ENCODE measurements around the gene MLIP.

- TF ChIP-seq, protein P1, sequence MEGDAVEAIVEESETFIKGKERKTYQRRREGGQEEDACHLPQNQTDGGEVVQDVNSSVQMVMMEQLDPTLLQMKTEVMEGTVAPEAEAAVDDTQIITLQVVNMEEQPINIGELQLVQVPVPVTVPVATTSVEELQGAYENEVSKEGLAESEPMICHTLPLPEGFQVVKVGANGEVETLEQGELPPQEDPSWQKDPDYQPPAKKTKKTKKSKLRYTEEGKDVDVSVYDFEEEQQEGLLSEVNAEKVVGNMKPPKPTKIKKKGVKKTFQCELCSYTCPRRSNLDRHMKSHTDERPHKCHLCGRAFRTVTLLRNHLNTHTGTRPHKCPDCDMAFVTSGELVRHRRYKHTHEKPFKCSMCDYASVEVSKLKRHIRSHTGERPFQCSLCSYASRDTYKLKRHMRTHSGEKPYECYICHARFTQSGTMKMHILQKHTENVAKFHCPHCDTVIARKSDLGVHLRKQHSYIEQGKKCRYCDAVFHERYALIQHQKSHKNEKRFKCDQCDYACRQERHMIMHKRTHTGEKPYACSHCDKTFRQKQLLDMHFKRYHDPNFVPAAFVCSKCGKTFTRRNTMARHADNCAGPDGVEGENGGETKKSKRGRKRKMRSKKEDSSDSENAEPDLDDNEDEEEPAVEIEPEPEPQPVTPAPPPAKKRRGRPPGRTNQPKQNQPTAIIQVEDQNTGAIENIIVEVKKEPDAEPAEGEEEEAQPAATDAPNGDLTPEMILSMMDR (conservative IDR thresholded peaks at IDR 0.05), result no peak
- TF ChIP-seq ZFX (IDR thresholded peaks at IDR 0.05), result no peak
Observed at GRCh38 chr6:54156650-54157250, 45.5 kb downstream of the MLIP start.
